Naive thymus-derived CD4-positive, alpha-beta T cell (primary cell): Measurements from ENCODE around the gene KCNMB2. TPM values are rescaled to one million over a fixed set of nuclear protein-coding genes. Genes with fewer than 3 reads are reported as not detected.

Experiments used
- ATAC-seq: fragments of 150-1000 bp; cut with Tn5 transposase; 2 replicates; pipeline ENCODE4 v1.10.0; 2021; ENCODE audit warnings: mild to moderate bottlenecking, moderate library complexity
- CTCF ChIA-PET: fragments of 350-600 bp; sonication (Branson Sonifier 250); formaldehyde crosslinking; loops from one replicate; lab custom pipeline; 2021; ENCODE audit warnings: antibody characterized with exemption; lab: Charles Lee
- POLR2A ChIA-PET: fragments of 350-600 bp; sonication (Branson Sonifier 250); formaldehyde crosslinking; loops from one replicate; lab custom pipeline; 2021; ENCODE audit warnings: antibody characterized with exemption, inconsistent platforms; lab: Charles Lee
- DNase-seq, 9 donors: peaks; one replicate each; pipeline versions ENCODE4 v3.0.0 to v3.0.0-alpha.2; 2020 to 2022; ENCODE audit warnings: mixed read lengths in 1 of 9
- H3K27ac ChIP-seq: one replicate; pipeline ENCODE4 v1.7.0; 2013; ENCODE audit warnings: mild to moderate bottlenecking, low read depth, low read length, moderate library complexity
- H3K27me3 ChIP-seq, 2 donors: one replicate each; pipeline ENCODE4 v1.7.0; 2013; ENCODE audit warnings: low read length in 2 of 2, mild to moderate bottlenecking in 2 of 2, moderate library complexity in 2 of 2; ENCODE audit not compliant: control insufficient read depth in 2 of 2, insufficient read depth in 2 of 2
- H3K36me3 ChIP-seq, 3 experiments: 1 replicate in 2 of 3; 2 replicates in 1 of 3; pipeline ENCODE4 v1.7.0; 2013; ENCODE audit warnings: low read length in 3 of 3, mild to moderate bottlenecking in 3 of 3, moderate library complexity in 1 of 3; ENCODE audit not compliant: insufficient read depth in 3 of 3, control insufficient read depth in 2 of 3
- H3K4me1 ChIP-seq, 2 donors: one replicate each; pipeline ENCODE4 v1.7.0; 2013; ENCODE audit warnings: low read length in 2 of 2, mild to moderate bottlenecking in 2 of 2, moderate library complexity in 1 of 2; ENCODE audit not compliant: control insufficient read depth in 2 of 2, insufficient read depth in 2 of 2
- H3K4me3 ChIP-seq: 2 replicates; pipeline ENCODE4 v1.7.0; 2013; ENCODE audit warnings: mild to moderate bottlenecking, low read length
- H3K9me3 ChIP-seq, 3 experiments: 1 replicate in 2 of 3; 2 replicates in 1 of 3; pipeline ENCODE4 v1.7.0; 2013; ENCODE audit warnings: low read length in 3 of 3; ENCODE audit not compliant: control insufficient read depth in 2 of 3
- H3K27ac Mint-ChIP-seq, 9 donors: one replicate each; pipeline ENCODE4 v1.8.0; 2020 to 2022; ENCODE audit warnings: mixed read lengths in 9 of 9, mild to moderate bottlenecking in 8 of 9, moderate library complexity in 5 of 9, inconsistent platforms in 2 of 9
- H3K27me3 Mint-ChIP-seq, 5 donors: one replicate each; pipeline ENCODE4 v1.8.0; 2021 to 2022; ENCODE audit warnings: mixed read lengths in 5 of 5, mild to moderate bottlenecking in 1 of 5
- H3K36me3 Mint-ChIP-seq, 5 donors: one replicate each; pipeline ENCODE4 v1.8.0; 2020 to 2022; ENCODE audit warnings: mixed read lengths in 5 of 5, mild to moderate bottlenecking in 3 of 5, inconsistent platforms in 1 of 5
- H3K4me1 Mint-ChIP-seq, 7 donors: one replicate each; pipeline ENCODE4 v1.8.0; 2020 to 2022; ENCODE audit warnings: mixed read lengths in 7 of 7, mild to moderate bottlenecking in 3 of 7, inconsistent platforms in 1 of 7
- H3K4me3 Mint-ChIP-seq, 10 donors: one replicate each; pipeline ENCODE4 v1.8.0; 2020 to 2022; ENCODE audit warnings: mild to moderate bottlenecking in 10 of 10, mixed read lengths in 10 of 10, moderate library complexity in 6 of 10, inconsistent platforms in 2 of 10
- H3K9me3 Mint-ChIP-seq, 11 donors: one replicate each; pipeline ENCODE4 v1.8.0; 2020 to 2022; ENCODE audit warnings: mixed read lengths in 11 of 11, mild to moderate bottlenecking in 4 of 11, inconsistent platforms in 1 of 11, moderate library complexity in 1 of 11
- intact Hi-C, 2 donors: fragments of 100-400 bp; cut with micrococcal nuclease; formaldehyde crosslinking; loops; one replicate each; pipeline ENCODE4 v1.15.1; 2023
- polyA plus RNA-seq, 2 donors: library from polyadenylated mRNA; unstranded; fragments of 300-500 nt; fragmentation: Illumina TruSeq; gene quantifications; one replicate each; pipeline ENCODE4 v1.2.3, GENCODE V29; 2021
- total RNA-seq, 6 experiments: library from RNA in 5 of 6; stranded (reverse) in 5 of 6; gene quantifications; 1 replicate in 5 of 6; 2 replicates in 1 of 6; pipeline ENCODE4 v1.2.3 and lab custom pipeline; 2021 to 2026

The KCNMB2 gene
- total and polyA plus RNA-seq, 7 experiments from 2014 or later, result not detected

- Histone ChIP-seq H3K4me1 (no peaks in the 10 kb centered on the region), H3K9me3 (no peaks in the 10 kb centered on the region), H3K27me3 (no peaks in the 10 kb centered on the region), H3K36me3 (no peaks in the 10 kb centered on the region), H3K4me3 (no peak overlapping the region), H3K27ac (no peak overlapping the region)
- ATAC-seq, result no peak
- H3K27me3 Mint-ChIP-seq, result no peaks in the 10 kb centered on the region
- no peak overlapping the region for H3K27ac Mint-ChIP-seq
- ChIA-PET POLR2A (no interaction called here), CTCF (no interaction called here)
- no peaks in the 10 kb centered on the region for H3K4me1 Mint-ChIP-seq
- intact Hi-C loops, result no loop called here
- no peak overlapping the region for H3K4me3 Mint-ChIP-seq
- H3K36me3 Mint-ChIP-seq, result no peaks in the 10 kb centered on the region
- peaks cover 0 to 6% (median 0%) of the 10 kb centered on the region in 11 donors for H3K9me3 Mint-ChIP-seq
- DNase-seq, result no peak
Measured at GRCh38 chr3:178868681-178869080, 332.4 kb downstream of the KCNMB2 start.

DNA sequence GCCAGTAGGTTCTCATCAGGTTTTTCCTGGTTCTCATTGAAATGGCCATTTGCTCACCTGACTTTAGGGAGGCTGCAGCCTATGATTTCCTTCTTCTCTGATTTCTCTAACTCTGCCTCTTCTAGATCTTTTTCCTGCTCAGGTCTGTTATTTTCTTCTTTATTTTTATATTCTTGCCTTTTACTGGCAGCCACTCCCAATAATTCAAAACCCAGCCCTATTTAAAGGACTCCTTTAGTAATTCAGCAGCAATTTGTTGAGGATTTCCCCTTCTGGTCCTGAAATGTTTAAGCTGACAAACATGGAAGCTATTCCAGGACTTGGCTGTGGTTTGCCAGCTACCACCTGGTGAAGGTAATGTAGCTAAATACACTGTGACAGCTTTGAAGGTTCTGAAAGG, 333.8 kb downstream of the KCNMB2 start:
- Mint-ChIP-seq H3K4me1 (no peaks in the 10 kb centered on the region), H3K27ac (no peak overlapping the region), H3K27me3 (no peaks in the 10 kb centered on the region), H3K36me3 (no peaks in the 10 kb centered on the region), H3K9me3 (peaks cover 0 to 6% (median 0%) of the 10 kb centered on the region in 11 donors), H3K4me3 (no peak overlapping the region)
- Histone ChIP-seq H3K27me3 (no peaks in the 10 kb centered on the region), H3K4me3 (no peak overlapping the region), H3K36me3 (no peaks in the 10 kb centered on the region), H3K9me3 (no peaks in the 10 kb centered on the region), H3K4me1 (no peaks in the 10 kb centered on the region), H3K27ac (no peak overlapping the region)
- ChIA-PET CTCF (no interaction called here), POLR2A (no interaction called here)
- DNase-seq (no peak), ATAC-seq (no peak)
- intact Hi-C loops, result no loop called here

- no peaks in the 10 kb centered on the region for H3K36me3 Mint-ChIP-seq
Measured at GRCh38 chr3:178875157-178875556, 338.9 kb downstream of the KCNMB2 start.

DNA sequence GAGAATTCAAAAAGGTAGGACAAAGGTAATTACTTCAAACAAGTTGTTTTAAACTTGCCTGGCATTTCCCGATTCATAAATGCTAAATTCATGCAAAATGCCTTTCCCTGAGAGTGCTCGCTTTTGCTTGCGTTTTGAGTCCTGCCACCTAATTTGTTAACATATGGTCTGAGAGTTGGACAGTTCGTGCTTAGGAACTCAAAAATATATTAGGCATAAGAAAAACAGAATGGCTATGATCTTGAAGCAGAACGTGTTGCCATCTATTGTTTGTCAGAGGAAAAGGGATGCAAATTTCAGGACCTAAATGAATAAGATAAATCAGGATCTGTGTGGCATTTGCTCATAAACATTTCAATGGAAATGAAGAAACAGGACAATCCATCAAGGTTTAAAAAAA, 339.6 kb downstream of the KCNMB2 start:
- ChIA-PET POLR2A (no interaction called here), CTCF (no interaction called here)
- Histone ChIP-seq H3K9me3 (no peaks in the 10 kb centered on the region), H3K27me3 (peaks cover 0 to 3% of the 10 kb centered on the region in 2 donors), H3K27ac (no peak overlapping the region), H3K36me3 (no peaks in the 10 kb centered on the region), H3K4me3 (no peak overlapping the region), H3K4me1 (no peaks in the 10 kb centered on the region)
- no peak overlapping the region for H3K27ac Mint-ChIP-seq
- H3K36me3 Mint-ChIP-seq, result no peaks in the 10 kb centered on the region
- no peaks in the 10 kb centered on the region for H3K4me1 Mint-ChIP-seq
- DNase-seq (no peak), ATAC-seq (no peak)
- intact Hi-C loops, result no loop called here
- H3K9me3 Mint-ChIP-seq, result peaks cover 0 to 2% (median 0%) of the 10 kb centered on the region in 11 donors
- no peak overlapping the region for H3K4me3 Mint-ChIP-seq
- H3K27me3 Mint-ChIP-seq, result peaks cover 0 to 6% (median 0%) of the 10 kb centered on the region in 5 donors

More at GRCh38 chr3:178875157-178875556, 338.9 kb downstream of the KCNMB2 start:
- no peaks in the 10 kb centered on the region for H3K36me3 ChIP-seq
- no peaks in the 10 kb centered on the region for H3K9me3 ChIP-seq
- ChIA-PET POLR2A (no interaction called here), CTCF (no interaction called here)
- no peak overlapping the region for H3K4me3 Mint-ChIP-seq
- no peak overlapping the region for H3K27ac Mint-ChIP-seq
- intact Hi-C loops, result no loop called here
- peaks cover 0 to 3% of the 10 kb centered on the region in 2 donors for H3K27me3 ChIP-seq
- H3K27me3 Mint-ChIP-seq, result peaks cover 0 to 2% (median 0%) of the 10 kb centered on the region in 5 donors
- DNase-seq (no peak), ATAC-seq (no peak)
- no peaks in the 10 kb centered on the region for H3K4me1 Mint-ChIP-seq
- no peak overlapping the region for H3K27ac ChIP-seq
- H3K9me3 Mint-ChIP-seq, result peaks cover 0 to 4% (median 0%) of the 10 kb centered on the region in 11 donors
- no peaks in the 10 kb centered on the region for H3K4me1 ChIP-seq
- H3K4me3 ChIP-seq, result no peak overlapping the region

DNA sequence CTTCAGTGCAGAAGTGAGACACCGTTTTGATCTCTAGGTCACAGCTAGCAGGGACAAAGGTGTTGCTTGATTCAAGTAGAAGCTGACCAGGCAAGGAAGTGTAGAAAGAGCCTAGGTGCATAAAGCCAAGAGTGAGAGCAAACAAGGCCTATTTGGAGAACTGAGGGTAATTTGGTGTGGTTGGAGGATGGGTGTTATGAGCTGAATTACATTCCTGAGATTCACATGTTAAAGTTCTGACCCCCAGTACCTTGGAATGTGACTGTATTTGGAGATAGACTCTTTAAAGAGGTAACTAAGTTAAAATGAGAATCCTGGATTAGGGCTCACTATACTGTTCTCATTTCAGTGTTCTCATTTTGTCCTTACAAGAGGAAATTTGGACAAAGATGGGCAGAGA, 344.0 kb downstream of the KCNMB2 start:
- H3K4me1 Mint-ChIP-seq, result peaks cover 0 to 2% (median 0%) of the 10 kb centered on the region in 7 donors
- DNase-seq, result no peak
- ChIA-PET POLR2A (no interaction called here), CTCF (no interaction called here)
- H3K27me3 ChIP-seq, result peaks cover 0 to 3% of the 10 kb centered on the region in 2 donors
- no peak overlapping the region for H3K4me3 Mint-ChIP-seq
- H3K4me3 ChIP-seq, result no peak overlapping the region
- no peaks in the 10 kb centered on the region for H3K9me3 ChIP-seq
- H3K27ac ChIP-seq, result no peak overlapping the region
- no peak for ATAC-seq
- no peaks in the 10 kb centered on the region for H3K4me1 ChIP-seq
- no peaks in the 10 kb centered on the region for H3K36me3 ChIP-seq
- peaks cover 0 to 15% (median 4%) of the 10 kb centered on the region in 11 donors for H3K9me3 Mint-ChIP-seq
- peaks cover 0 to 31% (median 10%) of the 10 kb centered on the region in 5 donors for H3K27me3 Mint-ChIP-seq
- intact Hi-C loops, result no loop called here
- H3K36me3 Mint-ChIP-seq, result no peaks in the 10 kb centered on the region
- no peak overlapping the region for H3K27ac Mint-ChIP-seq
